ENCODE results near the gene LGR4.
"Not testable (repeated sequence)": the region's sequence is repeated elsewhere in the genome, so short reads cannot be mapped to it uniquely, and the experiment has no call there.

Gene LGR4, protein sequence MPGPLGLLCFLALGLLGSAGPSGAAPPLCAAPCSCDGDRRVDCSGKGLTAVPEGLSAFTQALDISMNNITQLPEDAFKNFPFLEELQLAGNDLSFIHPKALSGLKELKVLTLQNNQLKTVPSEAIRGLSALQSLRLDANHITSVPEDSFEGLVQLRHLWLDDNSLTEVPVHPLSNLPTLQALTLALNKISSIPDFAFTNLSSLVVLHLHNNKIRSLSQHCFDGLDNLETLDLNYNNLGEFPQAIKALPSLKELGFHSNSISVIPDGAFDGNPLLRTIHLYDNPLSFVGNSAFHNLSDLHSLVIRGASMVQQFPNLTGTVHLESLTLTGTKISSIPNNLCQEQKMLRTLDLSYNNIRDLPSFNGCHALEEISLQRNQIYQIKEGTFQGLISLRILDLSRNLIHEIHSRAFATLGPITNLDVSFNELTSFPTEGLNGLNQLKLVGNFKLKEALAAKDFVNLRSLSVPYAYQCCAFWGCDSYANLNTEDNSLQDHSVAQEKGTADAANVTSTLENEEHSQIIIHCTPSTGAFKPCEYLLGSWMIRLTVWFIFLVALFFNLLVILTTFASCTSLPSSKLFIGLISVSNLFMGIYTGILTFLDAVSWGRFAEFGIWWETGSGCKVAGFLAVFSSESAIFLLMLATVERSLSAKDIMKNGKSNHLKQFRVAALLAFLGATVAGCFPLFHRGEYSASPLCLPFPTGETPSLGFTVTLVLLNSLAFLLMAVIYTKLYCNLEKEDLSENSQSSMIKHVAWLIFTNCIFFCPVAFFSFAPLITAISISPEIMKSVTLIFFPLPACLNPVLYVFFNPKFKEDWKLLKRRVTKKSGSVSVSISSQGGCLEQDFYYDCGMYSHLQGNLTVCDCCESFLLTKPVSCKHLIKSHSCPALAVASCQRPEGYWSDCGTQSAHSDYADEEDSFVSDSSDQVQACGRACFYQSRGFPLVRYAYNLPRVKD

DNA sequence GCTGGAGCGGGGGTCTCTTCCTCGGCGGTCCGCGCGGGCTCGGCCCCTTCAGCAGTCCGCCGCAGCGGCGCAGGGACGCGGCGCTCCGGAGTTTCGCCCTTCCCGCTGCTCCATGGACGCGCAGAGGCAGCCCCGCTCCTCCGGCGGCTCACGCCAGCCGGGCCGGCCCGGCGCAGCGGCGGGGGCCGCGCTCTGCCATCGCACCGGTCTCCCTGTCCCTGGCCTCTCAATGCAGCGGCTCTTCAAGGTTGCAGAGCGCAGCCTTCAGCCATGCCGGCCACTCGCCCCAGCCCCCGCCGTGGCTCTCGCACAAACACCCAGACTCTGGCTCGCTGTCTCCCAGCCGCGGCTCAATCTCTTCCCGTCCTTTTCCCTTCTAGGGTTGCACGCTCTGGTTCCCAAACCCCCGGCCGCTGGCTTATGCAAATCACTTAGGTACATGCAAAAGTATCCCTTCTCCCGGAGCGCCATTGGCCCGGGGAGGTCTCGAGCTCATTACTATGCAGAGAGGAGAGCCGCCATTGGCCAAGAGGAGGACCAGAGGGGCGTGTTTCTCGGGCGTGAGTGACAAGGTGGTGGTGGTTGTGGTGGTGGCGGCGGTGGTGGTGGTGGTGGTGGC lies at the start of gene LGR4:
Gene LGR4 (minus strand): TSS at position 393 of the 619 bp plus-strand sequence. CDS start 488 bp downstream, outside the sequence.
- peak; percentile 97 for DNase-seq (ENCODE audit: low read depth)
- TF ChIP-seq, protein P1, sequence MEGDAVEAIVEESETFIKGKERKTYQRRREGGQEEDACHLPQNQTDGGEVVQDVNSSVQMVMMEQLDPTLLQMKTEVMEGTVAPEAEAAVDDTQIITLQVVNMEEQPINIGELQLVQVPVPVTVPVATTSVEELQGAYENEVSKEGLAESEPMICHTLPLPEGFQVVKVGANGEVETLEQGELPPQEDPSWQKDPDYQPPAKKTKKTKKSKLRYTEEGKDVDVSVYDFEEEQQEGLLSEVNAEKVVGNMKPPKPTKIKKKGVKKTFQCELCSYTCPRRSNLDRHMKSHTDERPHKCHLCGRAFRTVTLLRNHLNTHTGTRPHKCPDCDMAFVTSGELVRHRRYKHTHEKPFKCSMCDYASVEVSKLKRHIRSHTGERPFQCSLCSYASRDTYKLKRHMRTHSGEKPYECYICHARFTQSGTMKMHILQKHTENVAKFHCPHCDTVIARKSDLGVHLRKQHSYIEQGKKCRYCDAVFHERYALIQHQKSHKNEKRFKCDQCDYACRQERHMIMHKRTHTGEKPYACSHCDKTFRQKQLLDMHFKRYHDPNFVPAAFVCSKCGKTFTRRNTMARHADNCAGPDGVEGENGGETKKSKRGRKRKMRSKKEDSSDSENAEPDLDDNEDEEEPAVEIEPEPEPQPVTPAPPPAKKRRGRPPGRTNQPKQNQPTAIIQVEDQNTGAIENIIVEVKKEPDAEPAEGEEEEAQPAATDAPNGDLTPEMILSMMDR (conservative IDR thresholded peaks at IDR 0.05; ENCODE audit: low read depth, low read length): no peak

DNA sequence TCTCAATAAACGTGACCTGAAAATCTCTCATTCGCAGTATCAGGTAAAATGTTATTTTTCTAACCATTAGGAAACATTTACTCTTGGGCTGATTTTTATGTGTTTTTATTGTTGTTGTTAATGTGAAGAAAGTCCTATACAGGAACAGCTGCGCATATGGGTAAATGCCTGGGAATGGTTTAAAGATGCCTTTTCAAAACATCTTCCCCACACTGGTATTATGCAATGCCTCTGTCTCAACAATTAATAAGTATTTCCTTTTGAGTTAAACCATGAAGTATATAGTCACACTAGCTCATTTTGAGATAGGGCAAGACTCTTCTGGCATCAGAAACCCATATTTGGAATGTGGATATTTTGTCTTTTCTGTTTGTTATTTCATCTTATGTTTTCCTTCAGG lies 47.6 kb upstream of the LGR4 start:
- TF ChIP-seq, protein P1 (conservative IDR thresholded peaks at IDR 0.05; ENCODE audit: low read depth, low read length): no peak
- H3K4me3 ChIP-seq (ENCODE audit: low read length): no peak overlapping the region
- no peak for DNase-seq (ENCODE audit: low read depth)

More for the DNA sequence above, at the start of gene LGR4:
- H3K4me3 ChIP-seq (ENCODE audit: low read length): peak within 1 kb of the TSS; percentile 81

DNA sequence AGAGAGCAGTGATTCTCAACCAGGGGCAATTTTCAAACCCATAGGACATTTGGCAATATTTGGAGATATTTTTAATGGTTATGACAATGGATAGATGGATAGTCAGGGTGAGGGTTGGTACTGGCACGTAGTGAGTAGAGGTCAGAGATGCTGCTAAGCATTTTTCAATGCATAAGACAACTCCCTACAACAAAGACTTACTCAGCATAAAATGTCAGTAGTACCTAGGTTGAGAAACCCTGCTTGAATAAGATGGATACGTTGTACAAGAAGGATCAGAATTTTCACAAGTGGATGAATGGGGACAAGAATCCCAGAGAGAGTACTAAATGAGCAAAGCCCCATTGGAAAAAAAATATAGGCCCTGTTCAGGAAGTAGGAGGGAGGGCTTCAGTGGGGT lies 45.9 kb upstream of the LGR4 start:
- H3K4me3 ChIP-seq (ENCODE audit: low read length): no peak overlapping the region
- no peak for DNase-seq (ENCODE audit: low read depth)
- TF ChIP-seq, protein P1 (conservative IDR thresholded peaks at IDR 0.05; ENCODE audit: low read depth, low read length): no peak

DNA sequence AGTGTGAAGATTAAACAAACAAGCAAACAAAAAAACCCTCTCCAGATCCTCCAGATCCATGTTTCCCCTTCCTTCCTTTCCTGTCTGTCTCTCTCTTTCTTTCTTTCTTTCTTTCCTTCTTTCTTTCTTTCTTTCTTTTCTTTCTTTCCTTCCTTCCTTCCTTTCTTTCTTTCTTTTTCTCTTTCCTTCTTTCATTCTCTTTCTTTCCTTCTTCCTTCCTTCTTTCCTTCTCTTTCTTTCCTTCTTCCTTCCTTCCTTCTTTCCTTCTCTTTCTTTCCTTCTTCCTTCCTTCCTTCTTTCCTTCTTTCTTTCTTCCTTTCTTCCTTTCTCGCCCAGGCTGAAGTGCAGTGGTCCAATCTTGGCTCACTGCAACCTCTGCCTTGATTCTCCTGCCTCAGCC lies 44.9 kb upstream of the LGR4 start:
- not testable (repeated sequence) for DNase-seq (ENCODE audit: low read depth); H3K4me3 ChIP-seq (ENCODE audit: low read length)

DNA sequence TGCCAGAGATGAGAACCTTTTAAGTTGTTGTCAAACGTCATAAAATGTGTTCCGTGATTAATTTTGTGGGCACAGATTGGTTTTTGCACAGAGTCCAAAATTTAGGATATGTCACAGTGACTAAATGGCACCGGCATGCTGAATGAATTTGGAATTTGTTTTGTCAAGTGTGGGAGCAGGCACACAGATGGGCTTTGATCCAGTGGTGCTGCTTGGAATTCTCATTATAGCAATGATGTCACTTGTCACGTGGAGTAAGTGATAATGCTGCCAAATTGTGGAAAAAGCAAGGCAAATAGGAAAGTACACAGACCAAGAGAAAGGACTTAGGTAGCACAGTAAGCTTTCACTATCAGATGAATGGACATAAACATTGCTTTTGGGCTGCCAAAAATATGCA lies 42.0 kb upstream of the LGR4 start:
- no peak for DNase-seq (ENCODE audit: low read depth)
- no peak overlapping the region for H3K4me3 ChIP-seq (ENCODE audit: low read length)
- TF ChIP-seq, protein P1 (conservative IDR thresholded peaks at IDR 0.05; ENCODE audit: low read depth, low read length): no peak

DNA sequence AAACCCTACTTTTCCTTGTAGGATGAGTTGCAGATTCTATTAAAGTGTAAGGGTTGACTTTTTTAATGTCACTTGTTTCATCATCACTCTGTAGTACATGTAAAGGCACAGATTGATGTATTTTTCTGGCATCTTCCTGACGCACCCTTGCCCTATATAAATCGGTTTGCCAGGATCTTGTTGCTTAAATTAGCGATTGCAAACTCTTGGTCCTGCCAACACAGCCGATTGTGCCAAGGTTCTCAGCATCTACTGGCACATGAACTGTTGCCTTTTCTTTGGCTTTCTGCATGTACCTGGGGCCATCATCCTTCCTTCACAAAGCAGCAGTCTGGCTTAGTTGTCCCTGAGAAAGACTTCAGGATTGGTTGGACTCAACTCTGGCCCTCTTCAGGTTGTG lies 41.5 kb upstream of the LGR4 start:
- TF ChIP-seq, protein P1 (conservative IDR thresholded peaks at IDR 0.05; ENCODE audit: low read depth, low read length): no peak
- no peak for DNase-seq (ENCODE audit: low read depth)
- no peak overlapping the region for H3K4me3 ChIP-seq (ENCODE audit: low read length)

DNA sequence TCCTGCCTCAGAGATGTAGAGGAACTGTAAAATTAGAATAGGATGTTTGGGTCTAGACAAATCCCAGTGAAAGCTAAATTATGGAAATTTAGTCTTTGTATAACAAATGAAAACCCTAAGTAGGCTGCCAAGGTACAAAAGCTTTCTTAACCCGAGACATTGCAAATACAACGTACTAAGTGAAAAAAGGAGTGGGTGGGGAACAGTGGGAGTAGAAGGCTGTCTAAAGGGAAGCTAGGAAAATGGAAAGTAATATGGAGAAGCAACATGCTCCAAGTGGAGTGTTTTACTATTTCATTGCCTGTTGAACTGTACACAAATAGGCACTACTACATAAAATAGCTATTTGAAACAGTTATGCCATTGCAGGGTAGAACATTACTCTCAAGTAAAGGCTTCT lies 40.8 kb upstream of the LGR4 start:
- DNase-seq (ENCODE audit: low read depth): no peak
- H3K4me3 ChIP-seq (ENCODE audit: low read length): no peak overlapping the region
- TF ChIP-seq, protein P1 (conservative IDR thresholded peaks at IDR 0.05; ENCODE audit: low read depth, low read length): no peak
